Astrocyte (in vitro differentiated cells and primary cell): ENCODE measurements around the gene NCBP3. TPM values are rescaled to one million over a fixed set of nuclear protein-coding genes. Genes with fewer than 3 reads are reported as not detected.
A peak's percentile ranks its signal among the peaks of the same experiment; 100 is the strongest.

Experiments
- DNase-seq: peaks from one replicate; pipeline ENCODE4 v3.0.0-alpha.2; 2010; ENCODE audit warnings: low read depth
- FAIRE-seq: peaks from 2 replicates; lab custom pipeline; 2011; peaks lifted over from hg19 to GRCh38; lab: Jason Lieb, UNC
- H2AFZ ChIP-seq: 2 replicates; pipeline ENCODE4 v1.6.0; 2012; ENCODE audit warnings: low read depth, low read length, inconsistent platforms
- H3K27ac ChIP-seq: 2 replicates; pipeline ENCODE4 v1.5.1; 2011; ENCODE audit warnings: low read depth, low read length, inconsistent platforms
- H3K27me3 ChIP-seq: 2 replicates; pipeline ENCODE4 v1.6.0; 2011; ENCODE audit warnings: low read length, inconsistent platforms; ENCODE audit not compliant: insufficient read depth
- H3K36me3 ChIP-seq: 2 replicates; pipeline ENCODE4 v1.5.1; 2011; ENCODE audit warnings: low read length, inconsistent platforms; ENCODE audit not compliant: insufficient read depth
- H3K4me1 ChIP-seq: 2 replicates; pipeline ENCODE4 v1.5.1; 2011; ENCODE audit warnings: low read length, inconsistent platforms; ENCODE audit not compliant: insufficient read depth
- H3K4me2 ChIP-seq: 2 replicates; pipeline ENCODE4 v1.6.0; 2012; ENCODE audit warnings: low read length, inconsistent platforms
- H3K4me3 ChIP-seq: 2 replicates; pipeline ENCODE4 v1.5.1; 2011; ENCODE audit warnings: low read depth, mild to moderate bottlenecking, low read length, inconsistent platforms; ENCODE audit not compliant: insufficient read depth
- H3K79me2 ChIP-seq: 2 replicates; pipeline ENCODE4 v1.6.0; 2012; ENCODE audit warnings: mild to moderate bottlenecking, low read length, inconsistent platforms; ENCODE audit not compliant: insufficient read depth
- H3K9ac ChIP-seq: 2 replicates; pipeline ENCODE4 v1.6.0; 2012; ENCODE audit warnings: mild to moderate bottlenecking, low read length, inconsistent platforms
- H3K9me3 ChIP-seq: 2 replicates; pipeline ENCODE4 v1.5.1; 2012; ENCODE audit warnings: low read depth, mild to moderate bottlenecking, low read length, inconsistent platforms; ENCODE audit not compliant: insufficient read depth
- H4K20me1 ChIP-seq: 2 replicates; pipeline ENCODE4 v1.6.0; 2012; ENCODE audit warnings: low read length, inconsistent platforms; ENCODE audit not compliant: insufficient read depth
- H3K27ac Mint-ChIP-seq: one replicate; pipeline ENCODE4 v1.8.0; 2021; ENCODE audit warnings: mild to moderate bottlenecking, mixed read lengths; ENCODE audit not compliant: unreplicated experiment
- H3K27me3 Mint-ChIP-seq: one replicate; pipeline ENCODE4 v1.8.0; 2021; ENCODE audit warnings: low read depth, mixed read lengths; ENCODE audit not compliant: unreplicated experiment
- H3K36me3 Mint-ChIP-seq: one replicate; pipeline ENCODE4 v1.8.0; 2021; ENCODE audit warnings: low read depth, mixed read lengths; ENCODE audit not compliant: unreplicated experiment
- H3K4me1 Mint-ChIP-seq: one replicate; pipeline ENCODE4 v1.8.0; 2021; ENCODE audit warnings: low read depth, mixed read lengths; ENCODE audit not compliant: unreplicated experiment
- H3K4me3 Mint-ChIP-seq: one replicate; pipeline ENCODE4 v1.8.0; 2021; ENCODE audit warnings: mild to moderate bottlenecking, moderate library complexity, mixed read lengths; ENCODE audit not compliant: unreplicated experiment
- H3K9me3 Mint-ChIP-seq: one replicate; pipeline ENCODE4 v1.8.0; 2021; ENCODE audit warnings: mild to moderate bottlenecking, mixed read lengths; ENCODE audit not compliant: unreplicated experiment
- EZH2 ChIP-seq: IDR thresholded peaks from 2 replicates; pipeline ENCODE4 v1.6.1; 2012; ENCODE audit warnings: mild to moderate bottlenecking, low read length, inconsistent platforms; ENCODE audit not compliant: insufficient read depth
- total RNA-seq: library from RNA; stranded (reverse); gene quantifications from 2 replicates; pipeline ENCODE4 v1.2.1, GENCODE V29; 2021
- TF ChIP-seq, protein P1 (sequence below): IDR thresholded peaks from 2 replicates; pipeline ENCODE4 v1.5.1; 2011; ENCODE audit warnings: low read depth, mild to moderate bottlenecking, inconsistent platforms, low read length, moderate library complexity; ENCODE audit not compliant: insufficient read depth

Gene NCBP3
- total RNA-seq, 1 donor from 2014 or later = 46.7 TPM

DNA sequence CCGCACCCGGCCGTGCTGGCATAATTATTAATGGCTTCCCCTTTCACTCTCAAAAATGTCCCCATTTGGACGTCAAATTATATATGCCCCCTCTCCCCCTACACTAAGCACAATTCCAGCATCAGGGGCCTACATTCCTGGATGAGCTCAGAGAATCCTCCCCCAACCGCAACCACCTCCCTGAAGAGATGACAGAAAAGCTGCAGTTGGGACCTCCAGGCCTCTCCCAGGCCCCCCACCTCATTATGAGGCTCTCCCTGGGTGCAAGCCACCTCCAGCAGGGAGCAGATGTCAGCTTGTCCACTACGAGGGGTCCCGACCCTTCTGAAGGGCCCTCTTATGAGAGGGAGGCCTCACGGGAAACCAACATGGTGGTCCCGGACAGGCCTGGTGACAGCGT is 18.5 kb upstream of the NCBP3 start:
- peaks cover 6% of the 10 kb centered on the region for H3K27me3 Mint-ChIP-seq
- Histone ChIP-seq H3K9ac (no peak overlapping the region), H3K4me3 (no peak overlapping the region), H3K79me2 (no peaks in the 10 kb centered on the region), H3K27ac (no peak overlapping the region), H3K9me3 (no peaks in the 10 kb centered on the region), H3K4me2 (peak overlapping the region; percentile 36), H4K20me1 (no peaks in the 10 kb centered on the region), H3K4me1 (peaks cover 10% of the 10 kb centered on the region), H3K27me3 (no peaks in the 10 kb centered on the region), H3K36me3 (peaks cover 2% of the 10 kb centered on the region), H2AFZ (no peak overlapping the region)
- H3K9me3 Mint-ChIP-seq = no peaks in the 10 kb centered on the region
- peaks cover 1% of the 10 kb centered on the region for H3K4me1 Mint-ChIP-seq
- H3K4me3 Mint-ChIP-seq = peak overlapping the region; percentile 73
- DNase-seq (no peak), FAIRE-seq (no peak)
- no peak for TF ChIP-seq EZH2
- TF ChIP-seq, protein P1, sequence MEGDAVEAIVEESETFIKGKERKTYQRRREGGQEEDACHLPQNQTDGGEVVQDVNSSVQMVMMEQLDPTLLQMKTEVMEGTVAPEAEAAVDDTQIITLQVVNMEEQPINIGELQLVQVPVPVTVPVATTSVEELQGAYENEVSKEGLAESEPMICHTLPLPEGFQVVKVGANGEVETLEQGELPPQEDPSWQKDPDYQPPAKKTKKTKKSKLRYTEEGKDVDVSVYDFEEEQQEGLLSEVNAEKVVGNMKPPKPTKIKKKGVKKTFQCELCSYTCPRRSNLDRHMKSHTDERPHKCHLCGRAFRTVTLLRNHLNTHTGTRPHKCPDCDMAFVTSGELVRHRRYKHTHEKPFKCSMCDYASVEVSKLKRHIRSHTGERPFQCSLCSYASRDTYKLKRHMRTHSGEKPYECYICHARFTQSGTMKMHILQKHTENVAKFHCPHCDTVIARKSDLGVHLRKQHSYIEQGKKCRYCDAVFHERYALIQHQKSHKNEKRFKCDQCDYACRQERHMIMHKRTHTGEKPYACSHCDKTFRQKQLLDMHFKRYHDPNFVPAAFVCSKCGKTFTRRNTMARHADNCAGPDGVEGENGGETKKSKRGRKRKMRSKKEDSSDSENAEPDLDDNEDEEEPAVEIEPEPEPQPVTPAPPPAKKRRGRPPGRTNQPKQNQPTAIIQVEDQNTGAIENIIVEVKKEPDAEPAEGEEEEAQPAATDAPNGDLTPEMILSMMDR = no peak
- H3K36me3 Mint-ChIP-seq = peaks cover 10% of the 10 kb centered on the region
- no peak overlapping the region for H3K27ac Mint-ChIP-seq

GRCh38 chr17:3861761-3862681 is 16.0 kb upstream of the NCBP3 start:
- Histone ChIP-seq H3K9me3 (no peaks in the 10 kb centered on the region), H3K4me3 (no peak overlapping the region), H2AFZ (no peak overlapping the region), H3K4me2 (no peak overlapping the region), H3K36me3 (peaks cover 2% of the 10 kb centered on the region), H3K27ac (no peak overlapping the region), H3K27me3 (no peaks in the 10 kb centered on the region), H4K20me1 (no peaks in the 10 kb centered on the region), H3K4me1 (peaks cover 10% of the 10 kb centered on the region), H3K9ac (no peak overlapping the region), H3K79me2 (no peaks in the 10 kb centered on the region)
- no peaks in the 10 kb centered on the region for H3K9me3 Mint-ChIP-seq
- DNase-seq (no peak), FAIRE-seq (no peak)
- H3K4me1 Mint-ChIP-seq = no peaks in the 10 kb centered on the region
- no peak overlapping the region for H3K4me3 Mint-ChIP-seq
- H3K36me3 Mint-ChIP-seq = peaks cover 10% of the 10 kb centered on the region
- peaks cover 7% of the 10 kb centered on the region for H3K27me3 Mint-ChIP-seq
- TF ChIP-seq EZH2 = no peak
- TF ChIP-seq, protein P1 = no peak
- no peak overlapping the region for H3K27ac Mint-ChIP-seq
